Camera-type eye (tissue), 1 donor: ENCODE data around the gene UBE2L6. TPM values are rescaled to one million over a fixed set of nuclear protein-coding genes. Genes with fewer than 3 reads are reported as not detected.

Source experiments
- total RNA-seq: library from RNA; depleted of rRNA; stranded (reverse); fragments of >200 nt; gene quantifications from one replicate; pipeline ENCODE4 v1.2.3, GENCODE V29; 2014

Gene UBE2L6
- total RNA-seq = 23.0 TPM

GRCh38 chr11:57567515-57568329, at the start of gene UBE2L6:
Gene UBE2L6 (minus strand): TSS chr11:57567672. CDS start chr11:57567611, 61 bp downstream.

GRCh38 chr11:57597461-57597915, 30.0 kb upstream of the UBE2L6 start, which contains the start of gene SERPING1:
Gene SERPING1 (plus strand): TSS chr11:57597685. CDS start chr11:57598271, 586 bp downstream.

DNA sequence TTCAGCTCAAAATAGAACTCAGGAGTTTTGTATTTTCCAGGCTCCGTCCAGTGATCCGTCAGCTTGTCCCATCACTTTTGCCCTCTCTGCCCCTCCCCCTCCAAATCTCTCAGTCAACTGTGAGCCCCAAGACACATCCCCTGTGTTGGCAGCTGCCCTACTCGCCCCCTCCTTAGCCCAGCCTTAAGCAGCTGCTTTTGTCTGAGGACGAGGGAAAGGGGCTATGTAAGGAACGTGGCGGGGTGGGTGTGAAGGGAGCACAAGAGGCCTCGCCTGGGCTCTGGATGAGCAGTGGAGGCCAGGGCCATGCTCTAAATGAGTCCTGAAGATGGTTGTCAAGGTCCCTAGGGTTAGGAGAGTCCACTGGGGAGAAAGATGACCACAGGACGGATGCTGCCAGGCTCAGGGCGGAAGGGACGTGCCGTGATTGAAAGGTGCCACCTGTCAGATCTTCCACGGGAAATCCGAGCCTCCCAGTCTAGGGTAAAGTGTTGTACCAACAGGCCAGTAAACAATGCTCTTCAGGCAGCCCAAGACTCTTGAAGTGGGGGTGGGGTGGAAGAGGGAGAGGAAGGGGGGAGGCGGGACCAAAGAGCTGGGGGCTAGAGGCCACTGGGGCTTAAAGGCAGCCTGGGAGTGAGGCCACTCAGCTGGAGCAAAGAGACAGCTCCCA, 30.4 kb downstream of the UBE2L6 start, which contains the start of gene SMTNL1:
TSS of gene SMTNL1 (plus strand) at position 649 of the 673 bp plus-strand sequence. CDS start 5,048 bp downstream, outside the sequence.

GRCh38 chr11:57530596-57531507, 36.6 kb downstream of the UBE2L6 start, which contains the start of gene TIMM10:
Gene TIMM10 (minus strand): TSS chr11:57530754. CDS start chr11:57530189, 565 bp downstream.

DNA sequence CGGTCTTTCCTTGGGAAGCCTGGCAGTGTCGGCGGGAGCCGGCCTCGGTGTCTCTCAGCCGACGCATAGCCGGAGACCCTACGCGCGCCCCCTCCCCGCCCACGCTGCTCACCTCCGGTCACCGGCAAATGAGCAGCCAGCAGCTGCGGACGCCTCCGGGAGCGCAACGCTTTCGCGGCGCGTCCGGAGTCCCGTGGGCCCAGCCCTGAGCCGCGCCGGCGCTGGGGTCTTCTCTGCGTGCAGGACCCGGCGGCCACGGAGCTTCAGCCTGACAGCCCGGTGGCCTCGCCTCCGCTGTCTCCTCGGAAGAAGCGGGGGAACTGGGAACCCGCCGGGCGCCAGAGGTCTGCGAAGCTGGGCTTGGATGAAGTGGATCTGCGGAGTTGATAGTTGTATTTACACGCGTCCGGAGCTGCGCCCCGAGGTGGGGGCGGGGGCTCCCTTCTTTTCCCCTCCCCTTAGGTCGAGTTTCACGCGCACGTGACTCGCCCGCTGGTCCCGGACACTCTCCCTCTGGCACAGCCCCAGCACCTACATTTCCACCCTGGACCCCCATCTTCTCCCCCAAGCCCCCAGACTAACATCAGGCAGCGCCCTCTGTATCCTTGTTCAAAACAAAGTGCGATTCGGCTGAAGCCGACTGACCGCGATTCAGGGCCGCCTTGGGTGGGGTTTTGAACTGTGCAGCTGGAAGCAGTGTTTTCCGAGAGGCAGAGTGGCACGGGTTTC, 52.0 kb downstream of the UBE2L6 start, which contains the start of gene SLC43A1:
TSS of gene SLC43A1 (minus strand) at position 371 of the 729 bp plus-strand sequence. CDS start 1,591 bp downstream, outside the sequence.

Other genes with a start within 250 kb of the UBE2L6 start
- 49.8 TPM for gene TNKS1BP1, start 242.7 kb downstream of the UBE2L6 start, total RNA-seq
- gene SSRP1, start 231.8 kb downstream of the UBE2L6 start, total RNA-seq = 69.4 TPM
- gene P2RX3, start 229.3 kb downstream of the UBE2L6 start, total RNA-seq = 1.3 TPM
- not detected for gene PRG3, start 186.5 kb downstream of the UBE2L6 start, total RNA-seq
- gene PRG2, start 177.0 kb downstream of the UBE2L6 start, total RNA-seq = not detected
- 19.0 TPM for gene SLC43A3, start 140.6 kb downstream of the UBE2L6 start, total RNA-seq
- 0.93 TPM for gene RTN4RL2, start 107.1 kb downstream of the UBE2L6 start, total RNA-seq
- gene SLC43A1, start 52.0 kb downstream of the UBE2L6 start, total RNA-seq = 11.8 TPM
- 18.0 TPM for gene TIMM10, start 36.9 kb downstream of the UBE2L6 start, total RNA-seq
- 0.88 TPM for gene SMTNL1, start 30.1 kb downstream of the UBE2L6 start, total RNA-seq
- 31.2 TPM for gene SERPING1, start 30.0 kb upstream of the UBE2L6 start, total RNA-seq
- gene YPEL4, start 82.2 kb upstream of the UBE2L6 start, total RNA-seq = 3.5 TPM
- 13.9 TPM for gene CLP1, start 90.1 kb upstream of the UBE2L6 start, total RNA-seq
- gene ZDHHC5, start 100.4 kb upstream of the UBE2L6 start, total RNA-seq = 49.8 TPM
- 18.5 TPM for gene MED19, start 144.5 kb upstream of the UBE2L6 start, total RNA-seq
- 60.7 TPM for gene TMX2, start 144.9 kb upstream of the UBE2L6 start, total RNA-seq
- 76.9 TPM for gene SELENOH, start 173.8 kb upstream of the UBE2L6 start, total RNA-seq
- not detected for gene BTBD18, start 184.1 kb upstream of the UBE2L6 start, total RNA-seq
- gene CTNND1, start 194.1 kb upstream of the UBE2L6 start, total RNA-seq = 190 TPM